Stimulated activated CD4-positive, alpha-beta T cell treated with anti-CD3 and anti-CD28 coated beads, Interleukin-4, amount 100 ng/mL, for 48 hours (primary cell): Measurements from ENCODE around the gene PABPC1L.

Source experiments
- DNase-seq, 2 donors: peaks; one replicate each; pipeline ENCODE4 v3.0.0-alpha.2; 2020; ENCODE audit warnings: low read depth in 2 of 2

PABPC1L gene

DNA sequence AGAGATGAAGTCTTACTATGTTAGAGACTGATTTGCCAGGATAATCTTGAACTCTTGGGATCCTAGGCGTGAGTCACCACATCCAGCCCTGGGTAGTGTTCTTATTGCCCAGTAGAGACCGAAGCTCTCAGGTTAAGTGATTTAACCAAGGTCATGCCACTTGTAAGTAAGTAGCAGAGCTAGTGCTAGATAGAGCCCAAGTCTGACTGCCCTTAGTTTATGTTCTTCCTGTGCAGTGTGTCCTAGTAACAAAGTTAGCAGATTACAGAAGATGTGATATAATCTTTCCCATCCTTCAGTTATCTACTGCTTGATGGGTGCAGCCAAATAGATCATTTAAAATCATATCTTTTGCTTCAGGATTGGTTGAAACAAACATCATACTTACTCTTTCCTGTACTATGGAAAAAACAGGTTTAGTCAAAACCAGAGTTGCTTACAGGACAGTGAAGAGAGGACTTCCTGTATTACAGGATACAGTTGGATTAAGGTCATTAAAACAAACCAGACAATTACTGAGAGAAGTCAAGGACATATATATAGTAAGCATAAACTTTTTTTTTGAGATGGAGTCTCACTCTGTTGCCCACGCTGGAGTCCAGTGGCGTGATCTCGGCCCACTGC lies 9.5 kb upstream of the PABPC1L start:
- no peak for DNase-seq

DNA sequence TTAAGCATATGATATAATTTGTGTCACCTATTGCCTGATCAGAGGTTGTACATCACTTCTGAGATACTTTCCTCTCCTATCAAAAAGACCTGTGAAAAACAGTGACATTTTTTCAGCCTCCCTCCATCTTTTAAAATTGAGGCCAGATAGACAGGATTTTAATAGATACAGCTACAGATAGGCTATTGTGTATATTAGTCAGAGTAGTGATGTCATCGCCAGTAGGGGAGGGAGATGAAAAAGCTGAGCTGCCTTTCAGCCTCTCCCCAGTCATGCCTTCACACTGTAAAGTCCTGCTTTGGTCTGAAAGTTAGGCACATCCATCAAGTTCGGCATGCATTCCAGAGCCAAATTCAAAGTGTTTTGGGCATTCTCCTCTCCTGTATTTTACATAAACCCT lies 7.9 kb upstream of the PABPC1L start:
- no peak for DNase-seq

DNA sequence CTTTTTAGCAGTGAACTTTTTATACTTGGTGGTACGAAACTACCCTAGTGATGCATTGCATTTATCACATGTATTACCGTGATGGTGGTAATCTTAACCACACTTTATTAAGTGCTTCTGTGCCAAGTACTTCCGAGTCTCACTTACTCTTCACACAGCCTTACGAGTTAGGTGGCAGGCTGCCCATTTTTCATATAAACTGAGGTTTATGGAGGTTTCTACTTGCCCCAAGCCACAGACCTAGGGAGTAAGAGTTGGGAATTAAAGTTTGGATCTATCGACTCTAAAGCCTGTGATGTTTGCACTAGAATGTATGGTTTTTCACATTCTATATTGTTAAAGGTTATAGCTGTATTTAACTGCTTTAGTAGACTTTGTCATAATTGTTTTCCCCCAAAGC lies 5.5 kb upstream of the PABPC1L start:
- DNase-seq = no peak

DNA sequence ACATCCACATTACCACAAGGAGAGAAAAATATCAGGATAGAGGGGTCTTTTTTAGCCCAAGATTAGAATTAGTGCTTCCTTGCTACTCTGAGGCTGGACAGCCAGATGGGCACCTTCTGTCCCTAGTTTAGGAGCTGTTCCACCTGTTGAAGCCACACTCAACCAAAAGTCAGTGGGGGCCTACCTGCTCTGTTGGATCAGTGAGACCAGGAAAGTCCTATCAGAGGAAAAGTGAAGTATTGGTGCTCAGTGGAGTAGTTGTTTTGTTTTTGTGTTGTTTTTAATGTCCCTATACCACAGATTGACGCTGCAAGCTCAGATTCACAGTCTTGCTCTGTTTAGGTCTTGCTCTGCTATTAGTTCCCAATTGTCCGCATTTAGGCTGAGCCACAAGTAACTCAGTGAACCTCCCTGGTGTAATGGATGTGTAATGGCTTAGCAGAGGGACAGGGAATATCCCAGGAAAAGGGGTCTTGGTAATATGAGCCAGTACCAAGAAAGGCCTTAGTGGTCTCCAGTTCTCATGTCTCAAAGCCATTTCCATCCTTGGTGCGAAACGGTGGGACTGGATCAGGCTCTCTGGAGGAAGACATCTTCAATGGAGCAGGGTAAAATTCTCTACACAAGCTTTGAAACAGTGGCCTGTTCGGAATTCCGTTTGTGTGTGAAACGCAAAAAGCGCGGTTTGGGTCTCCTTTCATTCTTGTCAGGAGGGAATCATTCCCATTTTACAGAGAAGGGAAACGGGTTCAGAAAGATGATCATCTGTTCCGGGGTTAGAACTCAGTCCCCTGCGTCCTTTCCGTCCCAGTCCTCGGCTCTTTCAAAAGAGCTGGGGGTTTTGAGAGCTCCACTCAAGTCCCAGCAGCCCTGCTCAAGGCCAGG lies 631 bp upstream of the PABPC1L start:
- no peak for DNase-seq

DNA sequence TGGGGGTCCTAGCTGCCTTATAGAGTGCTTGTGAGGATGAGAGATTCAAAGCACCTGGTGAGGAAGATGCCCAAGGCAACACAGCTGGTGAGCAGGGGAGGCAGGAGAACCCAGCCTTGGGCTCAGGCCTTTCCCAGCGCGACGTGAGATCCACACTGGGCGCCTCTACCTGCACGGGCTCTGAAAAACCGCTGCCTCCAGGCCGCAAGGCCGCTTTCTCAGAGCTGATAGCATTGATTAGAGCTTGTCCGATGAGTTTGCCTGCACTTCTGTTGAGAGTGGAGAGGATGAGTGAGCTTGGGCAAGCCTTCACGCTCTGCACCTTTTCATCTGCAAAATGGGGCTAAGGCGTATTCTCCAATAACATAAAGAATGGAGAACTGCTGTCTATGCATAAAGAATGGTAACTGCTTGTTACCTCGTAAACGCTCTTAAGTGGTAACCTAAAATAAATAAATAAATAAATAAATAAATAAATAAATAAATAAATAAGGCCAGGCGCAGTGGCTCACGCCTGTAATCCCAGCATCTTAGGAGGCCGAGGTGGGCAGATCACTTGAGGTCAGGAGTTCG lies 916 bp downstream of the PABPC1L start:
- DNase-seq = no peak

DNA sequence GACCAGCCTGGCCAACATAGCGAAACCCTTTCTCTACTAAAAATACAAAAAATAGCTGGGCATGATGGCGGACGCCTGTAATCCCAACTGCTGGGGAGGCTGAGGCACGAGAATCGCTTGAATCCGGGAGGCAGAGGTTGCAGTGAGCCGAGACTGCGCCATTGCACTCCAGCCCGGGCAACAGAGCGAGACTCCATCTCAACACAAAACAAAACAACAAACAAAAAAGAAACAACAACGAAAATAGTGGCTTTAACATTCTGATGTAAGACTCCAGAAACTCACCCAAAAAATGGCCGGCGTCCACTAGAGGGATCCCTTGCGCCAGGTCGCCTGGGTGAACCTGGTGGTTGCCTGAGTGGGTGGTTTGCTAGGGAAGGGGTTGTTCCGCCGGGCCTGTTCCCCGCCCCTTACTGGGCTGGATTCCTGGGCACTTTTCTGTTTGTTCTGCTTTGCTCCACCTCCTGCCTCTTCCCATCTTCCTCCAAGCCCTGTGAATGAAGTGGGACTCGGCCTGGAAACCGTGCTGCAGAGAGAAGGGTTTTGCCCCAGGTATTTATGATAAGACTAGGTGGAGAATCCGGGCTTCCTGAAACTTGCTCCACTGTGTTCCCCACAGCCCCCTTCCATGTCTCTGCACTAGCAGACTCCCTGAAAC lies 1.5 kb downstream of the PABPC1L start:
- DNase-seq = peak; percentile 37 to 45

DNA sequence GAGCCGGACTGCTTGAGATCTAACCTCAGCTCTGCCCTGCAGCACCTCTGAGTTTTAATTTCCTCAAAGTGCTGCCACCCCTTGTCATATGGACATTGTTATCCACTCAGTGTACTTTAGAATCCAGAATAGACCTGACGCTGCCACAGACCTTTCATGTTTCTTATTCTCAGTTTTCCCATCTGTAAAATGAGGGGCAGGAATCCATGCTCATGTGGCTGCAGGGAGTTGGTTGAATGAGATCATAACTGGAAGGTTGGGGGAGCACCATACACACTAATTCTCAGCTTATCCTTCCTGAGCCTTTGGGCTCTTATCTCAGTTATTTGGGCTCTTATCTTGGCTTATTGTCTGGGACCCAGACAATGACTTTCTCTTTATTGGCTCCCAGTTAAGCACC lies 2.3 kb downstream of the PABPC1L start:
- DNase-seq = no peak

DNA sequence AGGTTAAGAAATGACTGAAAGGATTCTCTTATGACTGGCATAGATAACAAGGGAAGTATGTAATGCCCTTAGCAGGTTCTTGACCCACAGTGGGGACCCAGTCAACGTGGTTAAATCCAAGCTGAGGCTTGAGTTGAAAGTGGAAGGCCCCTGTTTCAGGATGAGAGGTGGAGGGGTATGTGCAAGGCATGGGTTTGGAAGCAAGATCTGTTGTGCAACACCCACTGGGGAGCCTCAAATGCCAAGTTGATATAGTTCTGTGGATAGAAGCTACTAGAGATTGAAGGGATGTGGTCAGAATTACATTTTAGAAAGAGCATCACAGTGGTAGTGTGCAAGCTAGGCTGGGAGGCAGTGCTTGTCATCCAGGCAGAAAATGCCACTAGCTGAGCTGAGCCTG lies 5.1 kb downstream of the PABPC1L start:
- no peak for DNase-seq

DNA sequence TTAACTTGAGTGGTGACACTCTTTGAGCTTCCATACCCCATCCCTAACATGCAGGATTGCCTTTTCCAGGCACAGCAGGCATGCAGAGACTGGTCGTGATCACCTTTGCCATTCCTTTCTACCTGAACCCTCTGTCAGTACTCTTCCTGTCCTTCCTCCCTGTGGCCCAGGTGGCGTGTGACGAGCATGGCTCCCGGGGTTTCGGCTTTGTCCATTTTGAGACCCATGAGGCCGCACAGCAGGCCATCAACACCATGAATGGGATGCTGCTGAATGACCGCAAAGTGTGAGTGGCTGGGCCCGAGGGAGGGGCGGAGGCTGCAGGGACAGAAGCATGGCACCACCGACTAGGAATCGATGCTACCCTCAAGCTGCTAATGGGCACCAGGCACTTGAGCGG lies 6.7 kb downstream of the PABPC1L start:
- no peak for DNase-seq

DNA sequence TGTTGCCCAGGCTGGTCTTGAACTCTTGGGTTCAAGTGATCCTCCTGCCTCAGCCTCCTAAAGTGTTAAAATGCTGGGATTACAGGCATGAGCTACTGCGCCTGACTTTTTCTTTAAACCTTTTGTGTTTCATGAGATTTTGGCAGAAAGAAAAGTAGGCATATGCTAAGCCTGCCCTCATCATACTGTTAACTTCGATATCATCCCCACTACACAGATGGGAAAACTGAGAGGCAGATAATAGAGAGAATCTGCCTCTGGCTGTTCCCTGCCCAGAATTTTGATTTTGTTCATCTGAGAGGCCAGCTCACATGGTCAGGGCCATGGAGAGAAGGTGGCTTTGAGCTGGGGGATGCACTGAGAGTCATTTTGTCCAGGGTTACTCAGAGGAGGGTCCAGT lies 7.5 kb downstream of the PABPC1L start:
- DNase-seq = no peak

DNA sequence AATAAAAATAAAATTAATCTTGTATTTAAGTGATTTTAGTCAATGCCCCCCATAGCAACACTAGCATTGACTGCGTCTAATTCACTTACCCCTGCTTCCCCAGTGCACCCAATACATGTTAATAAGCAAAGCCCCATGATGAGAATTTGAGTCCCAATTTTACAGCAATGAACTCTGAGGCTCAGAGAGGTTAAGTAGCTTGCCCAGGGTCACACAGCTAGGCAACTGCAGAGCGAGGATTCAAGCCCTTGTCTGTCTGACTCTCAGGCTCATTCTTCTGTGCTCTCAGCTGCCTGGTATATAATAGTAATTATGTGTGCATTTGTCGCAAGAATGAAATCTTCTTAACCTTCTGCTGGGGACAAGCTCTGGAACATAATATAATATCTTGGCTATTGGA lies 8.5 kb downstream of the PABPC1L start:
- DNase-seq = no peak

DNA sequence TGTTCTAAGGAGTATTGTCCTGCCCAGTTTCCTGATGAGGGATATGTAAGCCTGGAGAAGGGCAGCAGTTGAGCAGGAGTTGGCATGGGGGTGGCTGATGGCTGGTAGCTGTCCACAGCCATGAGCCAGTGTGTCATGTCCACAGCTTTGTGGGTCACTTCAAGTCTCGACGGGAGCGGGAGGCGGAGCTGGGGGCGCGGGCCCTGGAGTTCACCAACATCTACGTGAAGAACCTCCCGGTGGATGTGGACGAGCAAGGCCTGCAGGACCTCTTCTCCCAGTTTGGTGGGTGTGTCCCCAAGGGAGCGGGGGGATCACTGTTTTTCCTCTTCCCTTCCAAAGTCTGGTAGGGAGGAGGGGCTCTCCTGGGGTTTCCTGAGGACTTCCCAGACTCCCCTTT lies 8.9 kb downstream of the PABPC1L start:
- no peak for DNase-seq

DNA sequence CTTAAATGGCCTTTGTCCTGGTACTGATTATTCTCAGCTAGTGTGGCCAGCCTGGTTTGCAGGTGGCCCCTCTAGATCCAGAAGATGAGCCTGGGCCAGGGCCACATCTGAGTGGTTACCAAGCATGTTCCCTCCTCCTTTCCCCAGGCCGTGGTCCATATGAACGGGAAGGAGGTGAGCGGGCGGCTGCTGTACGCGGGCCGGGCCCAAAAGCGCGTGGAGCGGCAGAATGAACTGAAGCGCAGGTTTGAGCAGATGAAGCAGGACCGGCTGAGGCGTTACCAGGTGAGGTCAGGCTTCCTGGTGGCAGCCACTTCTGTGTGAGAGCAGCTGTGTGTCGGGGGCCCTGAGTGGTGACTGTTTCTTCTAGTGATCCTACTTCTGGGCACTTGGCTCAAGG lies 11.6 kb downstream of the PABPC1L start:
- no peak for DNase-seq

DNA sequence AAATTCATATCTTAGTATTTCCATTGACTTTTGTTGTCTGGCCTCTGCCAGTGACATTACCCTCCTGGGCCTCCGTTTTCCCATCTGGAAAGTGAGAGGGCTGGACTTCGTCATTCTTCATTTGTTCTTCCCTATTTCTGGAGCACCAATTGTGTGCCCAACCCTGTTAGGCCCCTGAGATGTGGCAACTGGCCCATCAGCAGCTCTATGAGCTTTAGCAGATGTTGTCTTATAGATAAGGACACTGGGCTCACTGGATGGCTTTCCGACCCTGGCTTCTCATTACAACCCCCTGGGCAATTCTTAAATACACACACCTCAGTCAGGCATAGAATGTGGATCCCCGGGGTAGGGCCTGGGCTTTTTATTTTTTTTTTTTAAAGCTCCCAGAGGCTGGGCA lies 14.7 kb downstream of the PABPC1L start:
- no peak for DNase-seq

DNA sequence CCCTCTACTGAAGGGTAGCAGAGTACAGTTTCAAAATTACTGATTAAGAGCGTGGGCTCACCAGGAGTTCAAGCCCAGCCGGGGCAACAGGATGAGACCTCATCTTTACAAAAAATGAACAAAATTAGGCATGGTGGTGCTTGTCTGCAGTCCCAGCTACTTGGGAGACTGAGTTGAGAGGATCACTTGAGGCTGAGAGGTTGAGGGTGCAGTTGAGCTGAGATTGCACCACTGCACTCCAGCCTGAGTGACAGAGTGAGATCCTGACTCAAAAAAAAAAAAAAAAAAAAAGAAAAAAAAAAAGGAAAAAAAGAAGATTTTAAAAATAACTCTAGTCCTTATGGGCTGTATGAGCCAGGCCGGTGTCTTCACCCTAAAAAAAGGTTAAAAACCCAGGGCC lies 18.7 kb downstream of the PABPC1L start:
- DNase-seq = no peak

DNA sequence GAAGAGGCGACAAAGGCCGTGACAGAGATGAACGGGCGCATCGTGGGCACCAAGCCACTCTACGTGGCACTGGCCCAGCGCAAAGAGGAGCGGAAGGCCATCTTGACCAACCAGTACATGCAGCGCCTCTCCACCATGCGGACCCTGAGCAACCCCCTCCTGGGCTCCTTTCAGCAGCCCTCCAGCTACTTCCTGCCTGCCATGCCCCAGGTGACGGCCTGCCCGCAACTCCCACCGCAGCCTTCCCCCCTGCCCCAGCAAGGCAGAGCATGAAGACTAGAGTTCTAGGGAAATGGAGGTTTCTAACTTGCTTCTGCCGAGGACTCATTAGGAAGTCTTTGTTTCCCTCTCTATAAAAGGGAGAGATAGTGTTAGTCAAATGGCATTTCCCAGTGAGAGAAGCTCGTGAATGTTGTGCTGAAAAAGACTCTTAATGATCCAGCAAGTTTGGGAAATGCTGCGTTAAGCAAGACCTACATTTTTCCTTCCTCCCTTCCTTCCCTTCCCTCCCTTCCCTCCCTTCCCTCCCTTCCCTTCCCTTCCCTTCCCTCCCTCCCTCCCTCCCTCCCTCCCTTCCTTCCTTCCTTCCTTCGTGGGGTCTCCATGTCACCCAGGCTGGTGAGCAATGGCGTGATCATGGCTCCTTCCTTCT lies 20.8 kb downstream of the PABPC1L start:
- DNase-seq = no peak

DNA sequence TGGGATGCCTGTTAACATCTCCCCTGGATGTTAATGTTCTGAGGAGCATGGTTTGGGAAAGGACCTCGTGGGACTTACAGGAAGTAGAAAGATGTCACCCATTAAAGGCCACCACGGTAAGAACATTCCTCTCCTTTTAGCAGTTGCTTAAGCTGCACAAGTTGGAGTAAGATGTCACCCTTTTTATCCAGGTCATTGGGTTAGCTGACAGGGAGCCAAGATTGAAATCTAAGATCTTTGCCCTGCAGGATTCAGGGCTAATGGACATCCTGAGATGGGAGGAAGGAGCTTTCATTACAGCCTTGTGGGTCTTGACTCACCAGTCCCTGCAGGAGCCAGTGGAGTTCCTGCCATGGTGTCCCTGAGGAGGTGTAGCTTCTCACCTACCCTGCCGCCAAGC lies 22.1 kb downstream of the PABPC1L start:
- no peak for DNase-seq

DNA sequence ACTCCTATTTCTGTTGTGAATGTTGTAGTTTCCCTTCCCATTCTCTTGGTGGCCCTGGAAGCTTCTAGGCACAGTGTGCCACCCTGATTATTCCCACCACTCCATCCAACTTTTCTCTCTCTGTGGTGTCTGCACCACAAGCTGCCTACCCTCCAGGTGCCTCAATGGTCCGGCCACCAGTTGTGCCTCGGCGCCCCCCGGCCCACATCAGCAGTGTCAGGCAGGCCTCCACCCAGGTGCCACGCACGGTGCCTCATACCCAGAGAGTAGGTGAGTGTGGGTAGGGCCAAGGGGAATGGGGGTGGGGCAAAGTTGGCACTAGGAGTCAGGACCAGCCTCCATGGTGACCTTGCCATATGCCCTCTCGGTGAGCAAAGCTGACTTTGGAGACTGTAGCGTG lies 23.1 kb downstream of the PABPC1L start:
- DNase-seq = no peak

DNA sequence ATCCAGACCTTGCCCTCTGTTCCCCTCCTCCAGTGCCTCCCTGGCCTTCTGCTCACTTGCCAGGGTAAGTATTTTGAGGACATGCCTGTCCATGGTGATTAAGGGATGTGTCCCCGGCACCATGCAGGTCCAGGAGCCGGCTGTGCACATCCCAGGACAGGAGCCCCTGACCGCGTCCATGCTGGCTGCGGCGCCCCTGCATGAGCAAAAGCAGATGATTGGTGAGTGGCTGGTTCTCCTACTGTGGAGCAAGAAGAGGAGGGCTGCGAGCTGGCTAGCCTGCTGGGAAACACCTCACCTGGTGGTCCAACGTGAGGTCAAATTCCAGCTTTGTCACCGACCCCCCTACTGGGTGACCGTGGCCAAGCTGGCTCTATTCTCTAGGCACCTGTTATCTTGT lies 26.6 kb downstream of the PABPC1L start:
- no peak for DNase-seq

DNA sequence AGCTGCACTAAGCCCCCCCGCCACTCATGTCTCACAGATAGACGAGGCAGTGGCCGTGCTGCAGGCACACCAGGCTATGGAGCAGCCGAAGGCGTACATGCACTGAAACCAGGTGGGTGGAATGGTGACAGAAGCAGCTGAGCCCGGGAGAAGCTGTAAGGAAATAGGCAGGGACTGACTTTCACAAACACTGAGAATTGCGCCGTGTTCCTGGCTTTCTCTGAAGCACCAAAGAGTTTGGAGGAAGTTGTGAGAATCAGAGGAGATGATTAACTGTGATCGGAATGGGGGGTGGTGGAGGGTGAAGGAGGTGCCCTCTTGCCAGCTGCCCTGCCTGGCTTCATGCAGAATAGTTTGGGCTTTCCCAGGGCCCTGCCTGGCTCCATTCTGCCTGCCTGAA lies 28.8 kb downstream of the PABPC1L start:
- DNase-seq = no peak

DNA sequence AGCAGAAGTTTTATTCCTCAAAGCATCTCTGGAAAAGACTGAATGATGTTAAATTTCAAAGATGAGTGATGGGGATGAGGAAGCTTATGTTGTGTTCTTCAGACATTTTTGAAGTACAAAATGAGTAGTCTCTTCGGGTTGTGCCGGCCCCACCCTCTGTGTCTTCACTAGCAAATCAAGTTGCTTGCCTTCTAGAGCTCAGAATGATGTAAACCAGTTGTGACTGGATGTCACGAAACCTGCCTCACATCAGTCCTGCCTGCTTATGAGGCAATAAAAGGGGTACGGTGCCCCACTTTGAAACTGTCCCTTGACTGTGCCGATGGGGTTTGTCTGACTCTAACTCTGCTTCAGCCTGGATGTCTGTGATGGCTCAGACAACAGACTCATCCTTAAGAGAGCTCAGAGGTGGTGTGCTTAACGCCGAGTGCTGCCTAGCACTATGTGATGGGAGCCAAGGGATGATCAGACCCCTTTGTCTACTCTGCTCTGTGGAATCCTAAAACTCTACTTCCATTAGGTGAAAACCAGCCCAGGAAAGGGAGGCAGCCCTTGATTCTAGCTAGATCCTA lies 31.3 kb downstream of the PABPC1L start:
- DNase-seq = no peak
